G401 (cell line): ENCODE measurements around the gene ARID1B. TPM values are rescaled to one million over a fixed set of nuclear protein-coding genes. Genes with fewer than 3 reads are reported as not detected.

Experiments used
- DNase-seq: peaks from one replicate; pipeline ENCODE4 v3.0.0-alpha.2; 2015; ENCODE audit warnings: low spot score
- in situ Hi-C: cut with HindIII; loops from 2 replicates; pipeline ENCODE4 v1.10.0; 2016; ENCODE audit warnings: low sequenced_read_pairs, mixed read lengths
- total RNA-seq: library from RNA; depleted of rRNA; stranded (reverse); fragments of >200 nt; shearing (Covaris generic); gene quantifications from 2 replicates; pipeline ENCODE4 v1.2.3, GENCODE V29; 2014

ARID1B gene
- total RNA-seq, 1 experiment from 2014 or later = 24.3 TPM

- in situ Hi-C loops = no loop called here
- DNase-seq = peak; percentile 59
These were observed 10.7 kb downstream of the ARID1B start for GRCh38 chr6:156787569-156788492.

- in situ Hi-C loops = no loop called here
- no peak for DNase-seq
These were observed 12.1 kb downstream of the ARID1B start for GRCh38 chr6:156789081-156789943.

GRCh38 chr6:156790711-156791319 is 13.6 kb downstream of the ARID1B start:
- in situ Hi-C loops = no loop called here
- DNase-seq = no peak

- in situ Hi-C loops = no loop called here
- DNase-seq = peak; percentile 96
These were observed 14.2 kb downstream of the ARID1B start for GRCh38 chr6:156791320-156791850.

- DNase-seq = no peak
- in situ Hi-C loops = no loop called here
These were observed 16.0 kb downstream of the ARID1B start for GRCh38 chr6:156793200-156793599.

- DNase-seq = no peak
- in situ Hi-C loops = no loop called here
These were observed 17.6 kb downstream of the ARID1B start for GRCh38 chr6:156794546-156795354.

GRCh38 chr6:156795825-156796224 is 18.6 kb downstream of the ARID1B start:
- in situ Hi-C loops = no loop called here
- peak; percentile 73 for DNase-seq

GRCh38 chr6:156796627-156797026 is 19.4 kb downstream of the ARID1B start:
- in situ Hi-C loops = no loop called here
- DNase-seq = no peak

- no peak for DNase-seq
- in situ Hi-C loops = no loop called here
These were observed 20.9 kb downstream of the ARID1B start for GRCh38 chr6:156797901-156798735.

GRCh38 chr6:156801712-156802111 is 24.5 kb downstream of the ARID1B start:
- in situ Hi-C loops = no loop called here
- DNase-seq = no peak

- DNase-seq = no peak
- in situ Hi-C loops = no loop called here
These were observed 26.2 kb downstream of the ARID1B start for GRCh38 chr6:156803353-156803752.

- in situ Hi-C loops = no loop called here
- no peak for DNase-seq
These were observed 27.2 kb downstream of the ARID1B start for GRCh38 chr6:156804402-156804801.

GRCh38 chr6:156806155-156806554 is 29.0 kb downstream of the ARID1B start:
- in situ Hi-C loops = no loop called here
- DNase-seq = no peak

GRCh38 chr6:156807028-156807427 is 29.9 kb downstream of the ARID1B start:
- in situ Hi-C loops = no loop called here
- no peak for DNase-seq

- in situ Hi-C loops = no loop called here
- no peak for DNase-seq
These were observed 30.6 kb downstream of the ARID1B start for GRCh38 chr6:156807795-156808194.

- in situ Hi-C loops = no loop called here
- peak; percentile 70 for DNase-seq
These were observed 31.1 kb downstream of the ARID1B start for GRCh38 chr6:156808287-156808686.

- in situ Hi-C loops = no loop called here
These were observed 31.9 kb downstream of the ARID1B start for GRCh38 chr6:156809034-156809433.

More at GRCh38 chr6:156809034-156809433, 31.9 kb downstream of the ARID1B start:
- no peak for DNase-seq
